Measurements from ENCODE around the gene PTPN2. TPM values are rescaled to one million over a fixed set of nuclear protein-coding genes. Genes with fewer than 3 reads are reported as not detected.

PTPN2 gene
- total and polyA plus RNA-seq, 4 donors: 47.8 to 79.9 (median 64.3) TPM

DNA sequence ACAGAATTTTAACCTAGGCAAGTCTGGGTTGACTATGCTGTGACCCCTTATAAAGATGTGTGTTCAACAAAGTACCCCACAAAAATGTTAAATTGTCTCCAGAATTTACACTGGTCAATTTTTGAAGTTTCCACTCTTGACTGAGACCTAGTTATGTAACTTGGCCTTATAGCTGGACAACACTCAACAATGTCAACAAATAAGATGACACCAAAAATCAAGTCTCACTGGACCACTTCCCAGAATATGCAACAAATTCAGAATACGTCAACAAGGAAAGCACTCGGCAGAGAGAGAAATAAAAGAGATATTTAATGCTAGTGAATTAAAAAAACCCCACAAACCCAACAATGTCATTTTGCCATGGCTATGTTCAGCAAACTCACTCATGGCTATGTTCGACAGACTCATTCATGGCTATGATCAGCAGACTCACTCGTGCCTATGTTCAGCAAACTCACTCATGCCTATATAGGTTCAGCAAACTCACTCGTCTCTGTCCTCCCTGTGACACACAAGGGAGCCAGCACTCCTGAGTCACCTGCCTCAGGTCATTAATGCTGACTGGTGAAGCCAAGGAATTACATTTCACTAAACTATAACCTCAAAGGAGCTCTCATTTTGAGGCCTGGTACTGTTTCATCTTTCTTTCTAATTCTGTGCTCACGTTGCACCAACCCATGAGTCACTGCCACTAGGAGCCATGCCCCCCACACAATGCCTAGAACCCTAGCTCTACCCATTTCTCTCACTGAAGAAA is 72.7 kb downstream of the PTPN2 start:
- TF ChIP-seq, protein P1, sequence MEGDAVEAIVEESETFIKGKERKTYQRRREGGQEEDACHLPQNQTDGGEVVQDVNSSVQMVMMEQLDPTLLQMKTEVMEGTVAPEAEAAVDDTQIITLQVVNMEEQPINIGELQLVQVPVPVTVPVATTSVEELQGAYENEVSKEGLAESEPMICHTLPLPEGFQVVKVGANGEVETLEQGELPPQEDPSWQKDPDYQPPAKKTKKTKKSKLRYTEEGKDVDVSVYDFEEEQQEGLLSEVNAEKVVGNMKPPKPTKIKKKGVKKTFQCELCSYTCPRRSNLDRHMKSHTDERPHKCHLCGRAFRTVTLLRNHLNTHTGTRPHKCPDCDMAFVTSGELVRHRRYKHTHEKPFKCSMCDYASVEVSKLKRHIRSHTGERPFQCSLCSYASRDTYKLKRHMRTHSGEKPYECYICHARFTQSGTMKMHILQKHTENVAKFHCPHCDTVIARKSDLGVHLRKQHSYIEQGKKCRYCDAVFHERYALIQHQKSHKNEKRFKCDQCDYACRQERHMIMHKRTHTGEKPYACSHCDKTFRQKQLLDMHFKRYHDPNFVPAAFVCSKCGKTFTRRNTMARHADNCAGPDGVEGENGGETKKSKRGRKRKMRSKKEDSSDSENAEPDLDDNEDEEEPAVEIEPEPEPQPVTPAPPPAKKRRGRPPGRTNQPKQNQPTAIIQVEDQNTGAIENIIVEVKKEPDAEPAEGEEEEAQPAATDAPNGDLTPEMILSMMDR (IDR thresholded peaks at IDR 0.05; ENCODE audit: control extremely low read depth, extremely low read depth): no peak
- Histone ChIP-seq H3K4me1 (ENCODE audit: control insufficient read depth in 5 of 5, insufficient read depth in 5 of 5, low read length in 5 of 5) (peaks cover 0 to 8% (median 0%) of the 10 kb centered on the region in 5 donors), H3K9me3 (ENCODE audit: control insufficient read depth in 4 of 4, insufficient read depth in 3 of 4, low read length in 3 of 4) (no peaks in the 10 kb centered on the region), H3K9ac (ENCODE audit: insufficient read depth in 1 of 2, low read length in 2 of 2) (no peak overlapping the region), H3K27me3 (ENCODE audit: control insufficient read depth in 3 of 3, insufficient read depth in 3 of 3, low read length in 2 of 3) (no peaks in the 10 kb centered on the region), H3K36me3 (ENCODE audit: control insufficient read depth in 4 of 4, insufficient read depth in 4 of 4, low read length in 4 of 4) (peaks cover 7 to 17% (median 9%) of the 10 kb centered on the region in 4 donors), H3K4me3 (no peak overlapping the region), H3K27ac (ENCODE audit: low read depth in 1 of 2, low read length in 1 of 2) (no peak overlapping the region)
- ATAC-seq (ENCODE audit: insufficient read depth, low FRiP score) (no peak), DNase-seq (peak in 2 of 3 donors; percentile 49 to 69)
- WGBS, 2 donors: 84 to 93% methylated on average over 6 of the region's 6 CpGs

DNA sequence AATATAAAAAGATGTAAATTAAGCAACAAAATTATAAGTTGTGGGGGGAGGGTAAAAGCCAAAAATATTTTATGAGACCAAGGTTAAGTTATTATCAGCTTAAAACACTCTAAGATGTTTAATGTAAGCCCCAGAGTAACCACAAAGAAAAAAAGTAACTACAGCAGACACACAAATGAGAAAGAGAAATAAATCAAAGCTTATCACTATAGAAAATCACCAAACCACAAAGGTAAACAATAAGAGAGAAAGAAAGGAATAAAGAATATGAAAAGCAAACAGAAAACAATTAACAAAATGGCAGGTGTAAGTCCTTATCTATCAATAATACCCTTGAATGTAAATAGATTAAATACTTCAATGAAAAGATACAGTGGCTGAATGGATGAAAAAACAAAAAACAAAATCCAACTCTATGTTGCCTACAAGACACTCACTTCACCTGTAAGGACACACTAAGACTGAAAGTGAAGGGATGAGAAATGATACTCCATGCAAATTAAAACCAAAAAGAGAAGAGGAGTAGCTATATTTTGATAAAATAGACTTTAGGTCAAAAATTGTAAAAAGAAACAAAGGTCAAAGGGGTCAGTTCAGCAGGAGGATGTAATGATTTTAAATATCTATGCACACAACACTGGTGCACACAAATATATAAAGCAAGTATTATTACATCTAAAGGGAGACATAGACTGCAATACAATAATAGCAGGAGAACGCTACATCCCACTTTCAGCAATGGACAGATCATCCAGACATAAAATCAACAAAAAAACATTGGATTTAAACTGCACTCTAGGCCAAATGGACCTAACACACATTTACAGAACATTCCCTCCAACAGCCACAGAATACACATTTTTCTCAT is 80.7 kb downstream of the PTPN2 start:
- ATAC-seq (ENCODE audit: insufficient read depth, low FRiP score) (no peak), DNase-seq (no peak)
- Histone ChIP-seq H3K36me3 (ENCODE audit: control insufficient read depth in 4 of 4, insufficient read depth in 4 of 4, low read length in 4 of 4) (peaks cover 5 to 14% (median 11%) of the 10 kb centered on the region in 4 donors), H3K4me1 (ENCODE audit: control insufficient read depth in 5 of 5, insufficient read depth in 5 of 5, low read length in 5 of 5) (no peaks in the 10 kb centered on the region), H3K4me3 (no peak overlapping the region), H3K27me3 (ENCODE audit: control insufficient read depth in 3 of 3, insufficient read depth in 3 of 3, low read length in 2 of 3) (no peaks in the 10 kb centered on the region), H3K9me3 (ENCODE audit: control insufficient read depth in 4 of 4, insufficient read depth in 3 of 4, low read length in 3 of 4) (no peaks in the 10 kb centered on the region), H3K27ac (ENCODE audit: low read depth in 1 of 2, low read length in 1 of 2) (no peak overlapping the region), H3K9ac (ENCODE audit: insufficient read depth in 1 of 2, low read length in 2 of 2) (no peak overlapping the region)
- TF ChIP-seq, protein P1 (IDR thresholded peaks at IDR 0.05; ENCODE audit: control extremely low read depth, extremely low read depth): no peak
- 91 to 98% methylated on average over 1 of the region's 1 CpG for WGBS, 2 donors

DNA sequence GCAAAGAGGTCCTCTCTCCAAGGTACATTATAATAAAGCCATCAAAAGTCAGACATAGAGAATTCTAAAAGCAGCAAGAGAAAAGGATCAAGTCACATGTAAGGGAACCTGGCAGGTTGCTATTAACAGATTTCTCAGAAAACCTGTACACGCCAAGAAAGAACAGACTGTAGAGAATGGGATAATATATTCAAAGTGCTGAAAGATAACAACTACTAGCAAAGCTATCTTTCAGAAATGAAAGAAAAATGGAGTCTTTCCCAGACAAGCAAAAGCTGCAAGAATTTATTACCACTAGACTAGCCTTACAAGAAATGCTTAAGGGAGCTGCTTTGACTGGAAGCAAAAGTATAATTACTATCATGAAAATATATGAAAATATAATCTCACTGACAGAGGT is 81.5 kb downstream of the PTPN2 start:
- ATAC-seq (ENCODE audit: insufficient read depth, low FRiP score) (no peak), DNase-seq (no peak)
- Histone ChIP-seq H3K4me3 (no peak overlapping the region), H3K4me1 (ENCODE audit: control insufficient read depth in 5 of 5, insufficient read depth in 5 of 5, low read length in 5 of 5) (no peaks in the 10 kb centered on the region), H3K27me3 (ENCODE audit: control insufficient read depth in 3 of 3, insufficient read depth in 3 of 3, low read length in 2 of 3) (no peaks in the 10 kb centered on the region), H3K9ac (ENCODE audit: insufficient read depth in 1 of 2, low read length in 2 of 2) (no peak overlapping the region), H3K9me3 (ENCODE audit: control insufficient read depth in 4 of 4, insufficient read depth in 3 of 4, low read length in 3 of 4) (no peaks in the 10 kb centered on the region), H3K36me3 (ENCODE audit: control insufficient read depth in 4 of 4, insufficient read depth in 4 of 4, low read length in 4 of 4) (peaks cover 5 to 19% (median 13%) of the 10 kb centered on the region in 4 donors), H3K27ac (ENCODE audit: low read depth in 1 of 2, low read length in 1 of 2) (no peak overlapping the region)
- TF ChIP-seq, protein P1 (IDR thresholded peaks at IDR 0.05; ENCODE audit: control extremely low read depth, extremely low read depth): no peak
- WGBS, 2 donors: 97 to 98% methylated on average over 1 of the region's 1 CpG
